Neural progenitor cell (in vitro differentiated cells): ENCODE results near the gene ZNF813.

Source experiments
- EZH2 ChIP-seq: fragments of 200-600 bp; sonication (generic); IDR thresholded peaks from 2 replicates; pipeline ENCODE4 v1.6.1; 2017; ENCODE audit warnings: antibody characterized with exemption, mild to moderate bottlenecking, moderate library complexity
- TF ChIP-seq, protein P1 (sequence below): fragments of 200-600 bp; sonication (generic); IDR thresholded peaks from 2 replicates; pipeline ENCODE4 v1.5.1; 2017; ENCODE audit warnings: antibody characterized with exemption, mild to moderate bottlenecking

DNA sequence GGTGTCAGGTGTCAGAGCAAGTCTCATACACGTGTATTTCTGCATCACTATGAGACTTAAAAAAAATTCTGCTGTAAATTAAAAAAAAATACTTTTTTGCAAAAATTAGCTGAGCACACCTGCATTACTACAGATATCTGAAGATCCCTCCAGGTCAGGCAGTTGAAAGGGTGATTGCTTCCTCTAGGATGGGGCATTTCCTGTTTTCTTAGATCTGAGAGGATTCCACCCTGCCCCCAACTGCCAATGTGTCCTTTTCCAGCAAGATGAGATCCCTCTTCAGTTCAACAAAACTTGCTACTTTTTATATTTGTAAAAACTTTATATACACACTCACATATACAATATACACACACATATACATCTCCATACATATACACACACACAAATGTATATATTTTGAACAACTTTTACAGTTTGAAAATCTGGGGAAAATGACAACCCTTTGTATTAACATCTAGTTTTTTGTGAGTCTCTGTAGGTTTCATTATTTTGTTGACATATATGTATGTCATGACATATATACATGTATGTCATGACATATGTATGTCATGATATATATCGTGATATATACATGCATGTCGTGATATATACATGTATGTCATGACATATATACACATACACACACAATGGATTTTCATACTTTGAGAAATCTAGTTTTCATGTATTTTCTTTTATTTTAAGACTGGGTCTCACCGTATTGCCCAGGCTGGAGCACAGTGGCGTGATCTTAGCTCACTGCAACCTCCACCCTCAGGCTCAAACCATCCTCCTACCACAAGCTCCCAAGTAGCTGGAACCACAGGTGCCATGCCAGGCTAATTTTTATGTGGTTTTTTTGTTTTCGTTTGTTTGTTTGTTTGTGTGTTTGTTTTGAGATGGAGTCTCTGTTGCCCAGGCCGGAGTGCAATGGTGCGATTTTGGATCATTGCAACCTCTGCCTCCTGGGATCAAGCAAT, 17.8 kb downstream of the ZNF813 start:
- TF ChIP-seq, protein P1, sequence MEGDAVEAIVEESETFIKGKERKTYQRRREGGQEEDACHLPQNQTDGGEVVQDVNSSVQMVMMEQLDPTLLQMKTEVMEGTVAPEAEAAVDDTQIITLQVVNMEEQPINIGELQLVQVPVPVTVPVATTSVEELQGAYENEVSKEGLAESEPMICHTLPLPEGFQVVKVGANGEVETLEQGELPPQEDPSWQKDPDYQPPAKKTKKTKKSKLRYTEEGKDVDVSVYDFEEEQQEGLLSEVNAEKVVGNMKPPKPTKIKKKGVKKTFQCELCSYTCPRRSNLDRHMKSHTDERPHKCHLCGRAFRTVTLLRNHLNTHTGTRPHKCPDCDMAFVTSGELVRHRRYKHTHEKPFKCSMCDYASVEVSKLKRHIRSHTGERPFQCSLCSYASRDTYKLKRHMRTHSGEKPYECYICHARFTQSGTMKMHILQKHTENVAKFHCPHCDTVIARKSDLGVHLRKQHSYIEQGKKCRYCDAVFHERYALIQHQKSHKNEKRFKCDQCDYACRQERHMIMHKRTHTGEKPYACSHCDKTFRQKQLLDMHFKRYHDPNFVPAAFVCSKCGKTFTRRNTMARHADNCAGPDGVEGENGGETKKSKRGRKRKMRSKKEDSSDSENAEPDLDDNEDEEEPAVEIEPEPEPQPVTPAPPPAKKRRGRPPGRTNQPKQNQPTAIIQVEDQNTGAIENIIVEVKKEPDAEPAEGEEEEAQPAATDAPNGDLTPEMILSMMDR: no peak
- no peak for TF ChIP-seq EZH2
